HCT116 (cell line): Measurements from ENCODE around the gene MAGEA4. TPM values are rescaled to one million over a fixed set of nuclear protein-coding genes. Genes with fewer than 3 reads are reported as not detected.
"Not testable (repeated sequence)": the region's sequence is repeated elsewhere in the genome, so short reads cannot be mapped to it uniquely, and the experiment has no call there.

Experiments used
- ATAC-seq: fragments of 200-7000 bp; cut with Tn5 transposase; 2 replicates; pipeline ENCODE4 v1.9.1; 2020; ENCODE audit warnings: mild to moderate bottlenecking, moderate library complexity
- BruUV-seq: library from RNA; stranded (reverse); fragments of 400-500 nt; replicated peaks from 2 replicates; lab custom pipeline; 2021; lab: Mats Ljungman, UMichigan
- CTCF ChIA-PET: fragments of 300-600 bp; sonication (Branson Sonifier 250); formaldehyde crosslinking; loops from one replicate; lab custom pipeline; 2021; ENCODE audit warnings: antibody characterized with exemption; lab: Charles Lee
- POLR2A ChIA-PET: fragments of 300-600, 350-600 bp; sonication (Branson Sonifier 250); formaldehyde crosslinking; loops from one replicate; lab custom pipeline; 2021; ENCODE audit warnings: antibody characterized with exemption; lab: Charles Lee
- RAD21 ChIA-PET, 2 experiments: fragments of 300-600 bp; sonication (Branson Sonifier 250); formaldehyde crosslinking; loops; one replicate each; lab custom pipeline; 2023; ENCODE audit warnings: low total read pairs in 2 of 2; ENCODE audit not compliant: uncharacterized antibody in 2 of 2, unreplicated experiment in 2 of 2, low non-redundant PET in 1 of 2; lab: Charles Lee
- DNase-seq: peaks from one replicate; pipeline ENCODE4 v3.0.0-alpha.2; 2010; ENCODE audit warnings: low read depth, low spot score
- H2AFZ ChIP-seq: fragments of 200-600 bp; shearing (Covaris generic), sonication (generic); 2 replicates; pipeline ENCODE4 v1.6.1; 2017; ENCODE audit warnings: low read depth, mixed run types, mixed read lengths, antibody characterized with exemption, low read length; ENCODE audit not compliant: poor library complexity, severe bottlenecking
- H3K27ac ChIP-seq: 2 replicates; pipeline ENCODE4 v1.5.1; 2012; ENCODE audit warnings: low read depth, low read length
- H3K27me3 ChIP-seq: fragments of 200-600 bp; sonication (generic); 2 replicates; pipeline ENCODE4 v1.6.1; 2016; ENCODE audit warnings: mixed run types, low read length, mixed read lengths; ENCODE audit not compliant: insufficient read depth
- H3K36me3 ChIP-seq, 2 experiments: fragments of 200-500 bp in 1 of 2; fragments of 200-600 bp in 1 of 2; sonication (Bioruptor generic) in 1 of 2; sonication (generic) in 1 of 2; 2 replicates each; pipeline versions ENCODE4 v1.5.1 to v1.6.1; 2014 to 2016; ENCODE audit warnings: low read length in 2 of 2, inconsistent platforms in 1 of 2, mixed read lengths in 1 of 2, mixed run types in 1 of 2; ENCODE audit not compliant: insufficient read depth in 2 of 2, control insufficient read depth in 1 of 2
- H3K4me1 ChIP-seq, 2 experiments: fragments of 200-600 bp in 1 of 2; sonication (generic) in 1 of 2; 2 replicates each; pipeline versions ENCODE4 v1.5.1 to v1.6.1; 2012 to 2017; ENCODE audit warnings: low read length in 2 of 2, inconsistent platforms in 1 of 2, mild to moderate bottlenecking in 1 of 2, mixed read lengths in 1 of 2, mixed run types in 1 of 2, moderate library complexity in 1 of 2; ENCODE audit not compliant: insufficient read depth in 2 of 2, control insufficient read depth in 1 of 2
- H3K4me2 ChIP-seq: fragments of 200-600 bp; sonication (generic); 2 replicates; pipeline ENCODE4 v1.6.1; 2017; ENCODE audit warnings: mixed run types, low read length, mixed read lengths
- H3K4me3 ChIP-seq, 2 experiments: fragments of 200-600 bp in 1 of 2; sonication (generic) in 1 of 2; replicated peaks in 1 of 2; 2 replicates each; pipeline ENCODE4 v1.5.1; 2011 to 2016; ENCODE audit warnings: low read length in 2 of 2, control low read depth in 1 of 2, low read depth in 1 of 2, mild to moderate bottlenecking in 1 of 2, mixed read lengths in 1 of 2, mixed run types in 1 of 2
- H3K79me2 ChIP-seq: fragments of 200-600 bp; sonication (generic); 2 replicates; pipeline ENCODE4 v1.6.1; 2017; ENCODE audit warnings: mild to moderate bottlenecking, mixed run types, low read length, moderate library complexity, mixed read lengths; ENCODE audit not compliant: insufficient read depth
- H3K9ac ChIP-seq: fragments of 200-600 bp; sonication (generic); 2 replicates; pipeline ENCODE4 v1.6.1; 2016; ENCODE audit warnings: low read length, mixed read lengths
- H3K9me2 ChIP-seq: fragments of 200-600 bp; sonication (generic), shearing (Covaris generic); 2 replicates; pipeline ENCODE4 v1.6.1; 2017; ENCODE audit warnings: mixed run types, mild to moderate bottlenecking, moderate library complexity; ENCODE audit not compliant: insufficient read depth
- H3K9me3 ChIP-seq, 2 experiments: fragments of 200-500 bp in 1 of 2; fragments of 200-600 bp in 1 of 2; sonication (Bioruptor generic) in 1 of 2; sonication (generic) in 1 of 2; 2 replicates each; pipeline ENCODE4 v1.6.1; 2014 to 2017; ENCODE audit warnings: low read length in 2 of 2, mixed read lengths in 2 of 2, inconsistent platforms in 1 of 2, low read depth in 1 of 2, mild to moderate bottlenecking in 1 of 2, mixed run types in 1 of 2, moderate library complexity in 1 of 2; ENCODE audit not compliant: control insufficient read depth in 1 of 2, insufficient read depth in 1 of 2
- H4K20me1 ChIP-seq: fragments of 200-600 bp; sonication (generic), shearing (Covaris generic); 2 replicates; pipeline ENCODE4 v1.6.1; 2017; ENCODE audit warnings: mixed run types, mild to moderate bottlenecking, moderate library complexity; ENCODE audit not compliant: insufficient read depth
- CBX3 ChIP-seq: IDR thresholded peaks from 2 replicates; pipeline ENCODE4 v1.6.1; 2012; ENCODE audit warnings: low read depth
- CEBPB ChIP-seq: IDR thresholded peaks from 2 replicates; pipeline ENCODE4 v1.6.1; 2012; ENCODE audit warnings: low read depth
- CTCF ChIP-seq, 3 experiments: fragments of 200-600 bp in 1 of 3; sonication (generic) in 1 of 3; IDR thresholded peaks in 2 of 3; conservative IDR thresholded peaks in 1 of 3; 2 replicates each; pipeline ENCODE4 v1.5.1; 2012 to 2017; ENCODE audit warnings: low read depth in 2 of 3, low read length in 2 of 3, antibody characterized with exemption in 1 of 3, borderline replicate concordance in 1 of 3, control low read depth in 1 of 3, mild to moderate bottlenecking in 1 of 3, mixed read lengths in 1 of 3, mixed run types in 1 of 3, moderate library complexity in 1 of 3; ENCODE audit not compliant: insufficient read depth in 1 of 3
- EGR1 ChIP-seq: IDR thresholded peaks from 2 replicates; pipeline ENCODE4 v1.6.1; 2012; ENCODE audit warnings: low read depth
- JUND ChIP-seq: IDR thresholded peaks from 2 replicates; pipeline ENCODE4 v1.6.1; 2012
- MAX ChIP-seq: IDR thresholded peaks from 2 replicates; pipeline ENCODE4 v1.6.1; 2012
- POLR2AphosphoS5 ChIP-seq: IDR thresholded peaks from 2 replicates; pipeline ENCODE4 v1.6.1; 2011; ENCODE audit warnings: mild to moderate bottlenecking, low read depth, low read length, moderate library complexity
- REST ChIP-seq: IDR thresholded peaks from 2 replicates; pipeline ENCODE4 v1.6.1; 2012; ENCODE audit warnings: low read depth
- ZBTB33 ChIP-seq: IDR thresholded peaks from 2 replicates; pipeline ENCODE4 v1.6.1; 2011; ENCODE audit warnings: mild to moderate bottlenecking, low read length, moderate library complexity; ENCODE audit not compliant: insufficient replicate concordance; ENCODE audit errors: extremely low read depth
- ZNF274 ChIP-seq: fragments of 200-500 bp; sonication (Bioruptor generic); IDR thresholded peaks from 2 replicates; pipeline ENCODE4 v1.6.1; 2014; ENCODE audit warnings: mild to moderate bottlenecking, low read depth, low read length, inconsistent platforms
- intact Hi-C: fragments of 100-400 bp; cut with micrococcal nuclease; formaldehyde crosslinking; loops from 2 replicates; pipeline ENCODE4 v1.10.0; 2022
- total RNA-seq: library from RNA; stranded (reverse); gene quantifications from one replicate; pipeline ENCODE4 v1.2.1, GENCODE V29; 2021; ENCODE audit not compliant: unreplicated experiment

Gene MAGEA4
- total RNA-seq, 1 experiment from 2014 or later: not detected

DNA sequence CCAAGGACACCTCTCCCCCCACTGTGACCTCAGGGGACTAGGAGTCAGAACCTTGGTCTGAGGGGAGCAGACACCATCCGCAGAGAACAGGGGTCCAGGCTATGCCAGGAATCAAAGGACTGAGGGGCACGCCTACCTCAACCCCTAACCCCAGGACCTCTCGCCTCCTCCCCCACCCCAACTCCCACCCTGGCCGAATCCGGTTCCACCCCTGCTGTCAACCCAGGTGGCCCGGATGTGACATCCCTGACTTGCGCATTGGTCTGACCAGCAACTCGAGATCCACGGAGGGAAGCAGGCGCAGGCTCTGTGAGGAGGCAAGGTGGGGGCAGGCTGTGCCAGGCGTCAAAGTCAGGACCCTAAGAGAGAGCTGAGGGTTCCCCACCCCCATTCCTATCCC lies 468 bp upstream of the MAGEA4 start:
- H3K9ac ChIP-seq: no peak overlapping the region
- ATAC-seq (no peak), DNase-seq (no peak)
- ChIA-PET CTCF (no interaction called here), POLR2A (no interaction called here), RAD21 (no interaction called here)
- no peaks in the 10 kb centered on the region for H3K27me3 ChIP-seq
- no peak overlapping the region for H3K4me3 ChIP-seq
- BruUV-seq: no TSS peak
- H3K9me2 ChIP-seq: no peaks in the 10 kb centered on the region
- intact Hi-C loops: no loop called here
- H2AFZ ChIP-seq: no peak overlapping the region
- TF ChIP-seq CTCF (IDR thresholded peaks at IDR 0.05 in 2 of 3, conservative IDR thresholded peaks at IDR 0.05 in 1 of 3; ENCODE audit: borderline replicate concordance in 1 of 3, insufficient read depth in 1 of 3, low read depth in 2 of 3, low read length in 2 of 3): no peak
- TF ChIP-seq ZBTB33: no peak
- TF ChIP-seq EGR1: no peak
- TF ChIP-seq POLR2AphosphoS5: no peak
- no peak for TF ChIP-seq MAX
- no peak for TF ChIP-seq CEBPB
- TF ChIP-seq JUND: no peak
- TF ChIP-seq ZNF274: no peak
- no peak for TF ChIP-seq REST
- no peak for TF ChIP-seq CBX3
- H3K9me3 ChIP-seq: no peaks in the 10 kb centered on the region
- no peaks in the 10 kb centered on the region for H3K36me3 ChIP-seq
- no peak overlapping the region for H3K27ac ChIP-seq
- H3K79me2 ChIP-seq: no peaks in the 10 kb centered on the region
- H3K4me1 ChIP-seq: no peaks in the 10 kb centered on the region
- H4K20me1 ChIP-seq: no peaks in the 10 kb centered on the region
- H3K4me2 ChIP-seq: no peak overlapping the region

- H3K27ac ChIP-seq, intact Hi-C loops, BruUV-seq, H3K27me3 ChIP-seq, H3K4me1 ChIP-seq, H4K20me1 ChIP-seq, H3K9me3 ChIP-seq, H3K9me2 ChIP-seq, H3K4me2 ChIP-seq, RAD21 ChIA-PET, ATAC-seq, H3K79me2 ChIP-seq, H3K9ac ChIP-seq, H3K4me3 ChIP-seq, CTCF ChIA-PET, H2AFZ ChIP-seq, H3K36me3 ChIP-seq, DNase-seq, POLR2A ChIA-PET: not testable (repeated sequence)
Measured at GRCh38 chrX:151918736-151919135, 6.0 kb downstream of the MAGEA4 start.
